ENCODE measurements around the gene FAM111B.
"Not testable (repeated sequence)": the region's sequence is repeated elsewhere in the genome, so short reads cannot be mapped to it uniquely, and the experiment has no call there.

- TF ChIP-seq RFX5 (IDR thresholded peaks at IDR 0.05; ENCODE audit: low read length); CTCF (IDR thresholded peaks at IDR 0.05); SIN3A (IDR thresholded peaks at IDR 0.05; ENCODE audit: borderline replicate concordance, low read depth, low read length); TEAD4 (IDR thresholded peaks at IDR 0.05; ENCODE audit: borderline replicate concordance, insufficient read depth); GATA2 (CRISPR knock-in tag; IDR thresholded peaks at IDR 0.05); GABPA (IDR thresholded peaks at IDR 0.05; ENCODE audit: low read depth); SMC3 (IDR thresholded peaks at IDR 0.05; ENCODE audit: low read depth, low read length); POLR2AphosphoS5 (IDR thresholded peaks at IDR 0.05; ENCODE audit: low read depth, low read length); FOXM1 (IDR thresholded peaks at IDR 0.05; ENCODE audit: low read depth); EP300 (IDR thresholded peaks at IDR 0.05; ENCODE audit: borderline replicate concordance in 1 of 2, low read depth in 1 of 2, low read length in 1 of 2); MAX (IDR thresholded peaks at IDR 0.05; ENCODE audit: low read depth); PBX3 (IDR thresholded peaks at IDR 0.05); MXI1 (IDR thresholded peaks at IDR 0.05; ENCODE audit: low read depth, low read length); RAD21 (IDR thresholded peaks at IDR 0.05; ENCODE audit: low read length): not testable (repeated sequence)
Measured at GRCh38 chr11:59063996-59064727, 42.9 kb upstream of the FAM111B start.
